ENCODE results near the gene CUEDC1.

The CUEDC1 gene

DNA sequence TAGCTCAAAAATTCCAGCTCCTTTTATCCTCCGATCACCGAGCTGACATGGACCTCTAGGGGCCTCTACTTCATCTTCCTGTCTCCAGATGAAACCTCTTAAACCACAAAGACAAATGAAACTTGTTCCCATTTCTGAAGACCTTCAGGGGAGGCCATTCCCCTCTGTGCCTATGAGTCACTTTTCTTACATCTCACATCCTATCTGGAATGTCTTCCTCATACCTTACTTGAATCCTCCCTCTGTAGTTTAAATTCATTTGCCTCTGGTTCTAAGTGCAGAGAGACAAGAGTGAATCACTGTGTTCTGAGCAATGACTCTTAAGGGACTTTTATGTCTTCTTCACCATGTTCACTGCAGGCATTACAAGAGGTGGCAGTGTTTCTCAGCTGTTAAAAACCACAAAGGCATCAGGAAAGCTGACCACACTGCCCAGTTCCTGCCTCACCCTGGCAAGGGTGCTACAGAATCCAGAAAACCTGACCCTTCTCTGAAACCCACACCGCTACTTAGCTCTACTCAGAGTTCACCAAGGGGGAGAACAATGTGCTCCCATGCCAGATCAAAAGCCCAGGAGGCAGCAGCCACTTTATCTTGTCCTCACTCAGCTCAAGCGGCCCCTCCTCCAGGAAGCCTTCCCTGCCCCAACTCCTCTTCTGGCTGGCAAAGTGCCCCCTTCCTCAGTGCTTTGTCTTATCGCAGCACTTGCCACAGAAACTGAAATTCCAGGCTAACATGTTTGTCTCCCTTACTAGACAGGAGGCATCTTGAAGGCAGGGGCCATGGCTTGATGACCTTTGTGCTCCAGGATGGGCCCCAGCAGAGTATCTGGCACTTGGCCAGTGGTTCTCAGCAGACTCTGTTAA, 6.4 kb downstream of the CUEDC1 start:
- TF ChIP-seq, protein P1, sequence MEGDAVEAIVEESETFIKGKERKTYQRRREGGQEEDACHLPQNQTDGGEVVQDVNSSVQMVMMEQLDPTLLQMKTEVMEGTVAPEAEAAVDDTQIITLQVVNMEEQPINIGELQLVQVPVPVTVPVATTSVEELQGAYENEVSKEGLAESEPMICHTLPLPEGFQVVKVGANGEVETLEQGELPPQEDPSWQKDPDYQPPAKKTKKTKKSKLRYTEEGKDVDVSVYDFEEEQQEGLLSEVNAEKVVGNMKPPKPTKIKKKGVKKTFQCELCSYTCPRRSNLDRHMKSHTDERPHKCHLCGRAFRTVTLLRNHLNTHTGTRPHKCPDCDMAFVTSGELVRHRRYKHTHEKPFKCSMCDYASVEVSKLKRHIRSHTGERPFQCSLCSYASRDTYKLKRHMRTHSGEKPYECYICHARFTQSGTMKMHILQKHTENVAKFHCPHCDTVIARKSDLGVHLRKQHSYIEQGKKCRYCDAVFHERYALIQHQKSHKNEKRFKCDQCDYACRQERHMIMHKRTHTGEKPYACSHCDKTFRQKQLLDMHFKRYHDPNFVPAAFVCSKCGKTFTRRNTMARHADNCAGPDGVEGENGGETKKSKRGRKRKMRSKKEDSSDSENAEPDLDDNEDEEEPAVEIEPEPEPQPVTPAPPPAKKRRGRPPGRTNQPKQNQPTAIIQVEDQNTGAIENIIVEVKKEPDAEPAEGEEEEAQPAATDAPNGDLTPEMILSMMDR (IDR thresholded peaks at IDR 0.05) = no peak
- Histone ChIP-seq H3K27ac (peak overlapping the region; percentile 82 to 93), H3K4me3 (peak overlapping the region; percentile 46)
- DNase-seq (ENCODE audit: low spot score) = no peak

DNA sequence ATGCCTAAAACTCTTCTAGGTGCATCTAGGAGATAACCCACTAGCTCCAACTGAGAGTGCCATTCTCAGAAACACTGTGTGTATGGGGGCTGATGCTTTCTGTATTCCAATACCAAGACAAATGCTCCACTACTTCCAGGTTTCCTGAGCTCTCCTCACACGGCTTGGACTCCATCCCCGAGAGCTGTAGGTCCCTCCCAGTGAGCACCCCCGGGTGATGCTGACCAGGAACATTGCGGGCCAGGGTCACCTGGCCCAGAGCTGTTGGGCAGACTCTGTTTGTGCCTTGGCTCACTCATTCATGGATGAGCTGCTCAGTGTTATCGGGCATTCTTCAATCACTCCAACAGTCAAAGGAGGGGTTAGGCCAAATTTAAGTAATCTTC, 7.0 kb downstream of the CUEDC1 start:
- DNase-seq (ENCODE audit: low spot score) = no peak
- Histone ChIP-seq H3K4me3 (peak overlapping the region; percentile 46), H3K27ac (peak overlapping the region; percentile 82 to 93)
- TF ChIP-seq, protein P1 (IDR thresholded peaks at IDR 0.05) = no peak

DNA sequence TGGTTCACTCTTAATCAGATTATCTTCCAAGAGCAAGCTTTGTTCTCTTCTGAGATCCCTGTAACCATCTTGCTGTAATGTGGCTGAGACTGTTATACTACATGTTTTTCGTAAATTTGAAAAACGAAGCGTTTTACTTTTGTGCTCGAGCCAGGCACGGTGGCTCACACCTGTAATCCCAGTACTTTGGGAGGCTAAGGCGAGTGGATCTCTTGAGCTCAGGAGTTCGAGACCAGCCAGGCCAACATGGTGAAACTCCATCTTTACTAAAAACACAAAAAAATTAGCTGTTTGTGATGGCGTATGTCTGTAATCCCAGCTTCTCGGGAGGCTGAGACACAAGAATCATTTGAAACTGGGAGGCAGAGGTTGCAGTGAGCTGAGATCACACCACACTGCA, 7.8 kb downstream of the CUEDC1 start:
- H3K4me3 ChIP-seq = peak overlapping the region; percentile 68
- TF ChIP-seq, protein P1 (IDR thresholded peaks at IDR 0.05) = no peak
- peak overlapping the region; percentile 82 to 85 for H3K27ac ChIP-seq

DNA sequence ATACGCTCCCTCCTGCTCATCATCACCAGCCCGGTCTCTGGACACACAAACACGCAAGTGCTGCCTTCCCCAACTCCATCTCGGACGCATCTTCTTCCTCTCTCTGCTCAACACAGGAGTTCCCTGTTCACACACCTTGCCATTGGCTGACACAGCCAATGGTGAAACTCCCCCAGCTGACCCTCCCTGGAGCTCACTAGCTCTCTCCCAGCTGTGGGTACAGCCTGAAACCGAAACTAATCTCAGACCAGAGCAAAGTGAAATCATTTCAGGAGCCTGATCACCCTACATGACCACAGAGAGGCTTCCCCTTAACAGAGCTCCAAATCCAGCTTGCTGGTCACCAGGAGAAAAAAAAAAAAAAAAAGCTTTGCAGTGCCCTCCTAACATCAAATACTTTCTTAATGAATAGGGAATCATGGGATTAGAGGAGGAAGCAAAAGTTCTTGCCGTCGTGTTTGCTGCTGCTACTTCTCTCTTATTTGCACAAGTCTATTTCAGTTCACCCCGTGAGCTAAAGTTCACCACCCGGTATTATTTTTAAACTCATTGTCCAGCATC, 8.3 kb downstream of the CUEDC1 start:
- TF ChIP-seq, protein P1 (IDR thresholded peaks at IDR 0.05) = no peak
- peak overlapping the region; percentile 82 to 85 for H3K27ac ChIP-seq
- peak overlapping the region; percentile 68 for H3K4me3 ChIP-seq
- DNase-seq (ENCODE audit: low spot score) = no peak

More for the DNA sequence above, 7.8 kb downstream of the CUEDC1 start:
- no peak for DNase-seq (ENCODE audit: low spot score)

DNA sequence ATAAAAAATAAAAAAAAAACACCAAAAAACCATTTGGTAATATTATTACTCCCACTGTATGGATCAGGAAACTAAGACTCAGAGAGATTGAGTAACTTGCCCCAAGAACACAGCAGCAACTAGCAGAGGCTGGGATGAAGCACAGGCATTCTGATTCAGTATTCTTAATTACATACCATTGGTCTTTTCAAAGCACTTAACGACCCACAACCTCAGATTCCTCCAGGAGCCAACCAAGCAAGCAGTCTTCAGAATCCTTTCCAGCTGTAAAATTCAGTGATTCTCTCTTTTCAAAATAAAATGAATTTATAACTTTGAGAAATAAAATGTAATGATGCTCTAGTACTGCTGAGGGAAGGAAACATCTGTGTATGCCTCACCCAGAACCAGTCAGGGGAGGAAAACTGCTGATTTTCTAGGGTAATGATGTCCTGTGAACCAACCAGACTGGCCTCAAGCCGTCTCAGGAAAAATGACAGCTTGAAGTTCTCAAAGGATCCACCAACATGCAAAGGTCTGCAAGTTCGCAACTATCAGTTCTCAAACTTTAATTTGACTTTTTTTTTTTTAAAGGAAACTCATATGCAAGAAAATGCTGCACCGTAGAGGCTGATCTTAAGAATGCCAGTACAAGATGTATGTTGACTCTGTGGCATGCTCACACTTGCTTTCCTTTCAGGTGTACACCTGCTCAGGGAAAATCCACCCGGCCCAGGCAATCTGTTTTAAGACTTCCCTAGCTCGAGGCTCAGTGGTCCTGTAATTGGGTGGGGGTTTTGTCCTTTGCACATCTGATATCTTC, 9.0 kb downstream of the CUEDC1 start:
- Histone ChIP-seq H3K27ac (peak overlapping the region; percentile 82 to 85), H3K4me3 (peak overlapping the region; percentile 68)
- DNase-seq (ENCODE audit: low spot score) = no peak
- TF ChIP-seq, protein P1 (IDR thresholded peaks at IDR 0.05) = no peak

- TF ChIP-seq, protein P1 (IDR thresholded peaks at IDR 0.05) = no peak
- Histone ChIP-seq H3K27ac (peak overlapping the region in 1 of 2 donors; percentile 17), H3K4me3 (no peak overlapping the region)
- DNase-seq (ENCODE audit: low spot score) = no peak
Observed at GRCh38 chr17:57944908-57945307, 10.3 kb downstream of the CUEDC1 start.
